SK-N-SH treated with all-trans-retinoic acid at 6 μM for 48 hours (cell line): ENCODE measurements around the gene ZNF155.

Experiments
- ARNTL ChIP-seq: fragments of 450-650 bp; formaldehyde crosslinking; IDR thresholded peaks from 2 replicates; pipeline ENCODE4 v1.5.0; 2020; ENCODE audit warnings: low read depth, mild to moderate bottlenecking, moderate library complexity, borderline replicate concordance
- ZNF8 ChIP-seq: fragments of 450-650 bp; formaldehyde crosslinking; IDR thresholded peaks from 2 replicates; pipeline ENCODE4 v1.5.0; 2020; ENCODE audit warnings: mild to moderate bottlenecking, moderate library complexity

DNA sequence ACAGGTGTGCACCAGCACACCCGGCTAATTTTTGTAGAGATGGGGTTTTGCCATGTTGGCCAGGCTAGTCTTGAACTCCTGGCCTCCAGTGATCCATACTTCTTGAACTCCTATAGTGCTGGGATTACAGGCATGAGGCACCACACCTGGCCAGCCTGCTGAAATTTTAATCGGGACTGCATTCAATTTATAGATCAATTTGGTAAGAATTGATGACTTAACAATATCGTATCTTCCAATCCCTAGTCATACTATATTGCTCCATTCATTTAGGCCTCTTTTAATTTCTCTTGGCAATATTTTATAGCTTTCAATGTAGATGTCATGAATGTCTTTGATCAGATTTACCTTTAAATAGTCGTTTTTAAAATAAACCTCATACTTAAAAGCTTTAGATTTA, 43.3 kb upstream of the ZNF155 start:
- TF ChIP-seq ARNTL (CRISPR knock-in tag) (no peak), ZNF8 (CRISPR knock-in tag) (no peak)
